NCI-H2081 treated with DMSO at 0.1 percent for 48 hours (cell line): Measurements from ENCODE around the gene PC.
"Not testable (repeated sequence)": the region's sequence is repeated elsewhere in the genome, so short reads cannot be mapped to it uniquely, and the experiment has no call there.

ENCODE experiments used
- DNase-seq: peaks from one replicate; lab custom pipeline; 2025; lab: John Stamatoyannopoulos, UW

PC gene, protein sequence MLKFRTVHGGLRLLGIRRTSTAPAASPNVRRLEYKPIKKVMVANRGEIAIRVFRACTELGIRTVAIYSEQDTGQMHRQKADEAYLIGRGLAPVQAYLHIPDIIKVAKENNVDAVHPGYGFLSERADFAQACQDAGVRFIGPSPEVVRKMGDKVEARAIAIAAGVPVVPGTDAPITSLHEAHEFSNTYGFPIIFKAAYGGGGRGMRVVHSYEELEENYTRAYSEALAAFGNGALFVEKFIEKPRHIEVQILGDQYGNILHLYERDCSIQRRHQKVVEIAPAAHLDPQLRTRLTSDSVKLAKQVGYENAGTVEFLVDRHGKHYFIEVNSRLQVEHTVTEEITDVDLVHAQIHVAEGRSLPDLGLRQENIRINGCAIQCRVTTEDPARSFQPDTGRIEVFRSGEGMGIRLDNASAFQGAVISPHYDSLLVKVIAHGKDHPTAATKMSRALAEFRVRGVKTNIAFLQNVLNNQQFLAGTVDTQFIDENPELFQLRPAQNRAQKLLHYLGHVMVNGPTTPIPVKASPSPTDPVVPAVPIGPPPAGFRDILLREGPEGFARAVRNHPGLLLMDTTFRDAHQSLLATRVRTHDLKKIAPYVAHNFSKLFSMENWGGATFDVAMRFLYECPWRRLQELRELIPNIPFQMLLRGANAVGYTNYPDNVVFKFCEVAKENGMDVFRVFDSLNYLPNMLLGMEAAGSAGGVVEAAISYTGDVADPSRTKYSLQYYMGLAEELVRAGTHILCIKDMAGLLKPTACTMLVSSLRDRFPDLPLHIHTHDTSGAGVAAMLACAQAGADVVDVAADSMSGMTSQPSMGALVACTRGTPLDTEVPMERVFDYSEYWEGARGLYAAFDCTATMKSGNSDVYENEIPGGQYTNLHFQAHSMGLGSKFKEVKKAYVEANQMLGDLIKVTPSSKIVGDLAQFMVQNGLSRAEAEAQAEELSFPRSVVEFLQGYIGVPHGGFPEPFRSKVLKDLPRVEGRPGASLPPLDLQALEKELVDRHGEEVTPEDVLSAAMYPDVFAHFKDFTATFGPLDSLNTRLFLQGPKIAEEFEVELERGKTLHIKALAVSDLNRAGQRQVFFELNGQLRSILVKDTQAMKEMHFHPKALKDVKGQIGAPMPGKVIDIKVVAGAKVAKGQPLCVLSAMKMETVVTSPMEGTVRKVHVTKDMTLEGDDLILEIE

GRCh38 chr11:66958232-66958955 lies at the start of gene PC:
TSS of gene PC (minus strand) at chr11:66958383. CDS start at chr11:66872159, 86,224 bp downstream.
- peak; percentile 96 for DNase-seq

GRCh38 chr11:67007126-67007525 lies 48.9 kb upstream of the PC start:
- no peak for DNase-seq

- no peak for DNase-seq
These were observed 48.1 kb upstream of the PC start for GRCh38 chr11:67006029-67006884.

DNA sequence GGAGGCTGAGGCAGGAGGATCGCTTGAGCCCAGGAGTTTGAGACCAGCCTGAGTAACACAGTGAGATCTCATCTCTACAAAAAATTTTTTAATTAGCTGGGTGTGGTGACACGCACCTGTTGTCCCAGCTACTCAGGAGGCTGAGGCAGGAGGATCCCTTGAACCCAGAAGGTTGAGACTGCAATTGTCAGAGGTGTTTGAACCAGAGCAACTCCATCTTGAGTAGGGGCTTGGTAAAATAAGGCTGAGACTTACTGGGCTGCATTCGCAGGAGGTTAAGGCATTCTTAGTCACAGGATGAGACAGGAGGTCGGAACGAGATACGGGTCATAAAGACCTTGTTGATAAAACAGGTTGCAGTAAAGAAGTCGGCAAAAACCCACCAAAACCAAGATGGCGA lies 47.0 kb upstream of the PC start:
- not testable (repeated sequence) for DNase-seq

- DNase-seq, result no peak
These were observed 44.8 kb upstream of the PC start for GRCh38 chr11:67002921-67003411.

- no peak for DNase-seq
These were observed 44.2 kb upstream of the PC start for GRCh38 chr11:67002297-67002913.

DNA sequence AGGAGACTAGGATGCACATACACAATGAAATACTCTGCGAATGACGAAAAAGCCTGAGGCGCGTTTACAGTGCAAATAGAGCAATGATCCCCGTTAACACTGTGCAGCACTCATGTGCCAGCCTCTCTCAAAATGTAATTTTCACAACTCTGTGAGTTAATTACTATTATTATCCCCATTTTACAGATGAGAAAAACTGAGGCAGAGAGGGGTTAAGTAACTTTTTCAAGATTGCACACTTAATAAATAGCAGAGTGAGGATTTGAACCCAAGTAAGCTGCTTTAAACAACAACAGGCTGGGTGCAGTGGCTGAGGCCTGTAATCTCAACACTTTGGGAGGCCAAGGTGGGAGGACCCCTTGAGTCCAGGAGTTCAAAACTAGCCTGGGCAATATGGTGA lies 43.1 kb upstream of the PC start:
- DNase-seq, result no peak

DNA sequence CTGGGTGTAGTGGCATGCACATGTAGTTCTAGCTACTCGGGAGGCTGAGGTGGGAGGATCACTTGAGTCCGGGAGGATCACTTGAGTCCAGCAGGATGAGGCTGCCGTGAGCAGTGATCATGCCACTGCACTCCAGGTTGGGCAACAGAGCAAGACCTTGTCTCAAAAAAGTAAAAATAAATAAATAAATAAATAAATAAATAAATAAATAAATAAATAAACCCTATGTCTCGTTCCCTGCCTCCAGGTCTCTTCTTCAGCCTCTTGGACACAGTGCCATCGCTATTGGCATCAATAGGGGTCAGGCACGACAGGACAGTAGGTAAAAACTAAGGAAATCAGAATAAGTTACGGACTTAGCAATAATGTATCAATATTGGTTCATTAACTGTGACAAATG lies 41.4 kb upstream of the PC start:
- no peak for DNase-seq

DNA sequence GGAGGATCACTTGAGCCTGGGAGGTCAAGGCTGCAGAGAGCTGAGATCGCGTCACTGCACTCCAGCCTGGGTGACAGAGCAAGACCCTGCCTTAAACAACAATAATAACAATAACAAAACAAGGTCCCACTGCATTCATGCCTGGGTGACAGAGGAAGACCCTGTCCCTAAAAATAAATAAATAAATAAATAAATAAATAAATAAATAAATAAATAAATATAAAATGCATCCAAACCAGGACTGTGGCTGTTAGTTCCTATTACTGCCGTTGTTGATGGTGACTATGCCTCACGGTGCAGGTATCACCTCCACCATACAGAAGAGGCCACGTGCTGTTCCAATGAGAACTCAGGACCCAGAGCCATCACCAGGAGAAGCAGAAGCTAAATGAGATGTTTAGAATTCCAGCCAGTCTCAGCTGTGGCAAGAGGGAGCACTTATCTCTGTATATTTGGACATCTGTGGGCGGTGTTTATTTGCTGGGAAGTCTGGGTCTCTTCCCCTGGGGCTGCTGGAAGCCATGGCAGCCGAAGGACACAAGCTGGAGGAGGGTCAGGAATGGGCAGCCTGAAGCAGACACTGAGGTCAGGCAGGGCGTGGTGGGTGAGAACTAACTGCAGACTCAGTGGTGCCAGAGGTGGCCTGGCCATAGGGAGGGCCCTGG lies 38.6 kb upstream of the PC start:
- DNase-seq, result no peak

- DNase-seq, result no peak
These were observed 33.9 kb upstream of the PC start for GRCh38 chr11:66992041-66992440.

GRCh38 chr11:66989360-66989759 lies 31.2 kb upstream of the PC start:
- DNase-seq, result not testable (repeated sequence)

DNA sequence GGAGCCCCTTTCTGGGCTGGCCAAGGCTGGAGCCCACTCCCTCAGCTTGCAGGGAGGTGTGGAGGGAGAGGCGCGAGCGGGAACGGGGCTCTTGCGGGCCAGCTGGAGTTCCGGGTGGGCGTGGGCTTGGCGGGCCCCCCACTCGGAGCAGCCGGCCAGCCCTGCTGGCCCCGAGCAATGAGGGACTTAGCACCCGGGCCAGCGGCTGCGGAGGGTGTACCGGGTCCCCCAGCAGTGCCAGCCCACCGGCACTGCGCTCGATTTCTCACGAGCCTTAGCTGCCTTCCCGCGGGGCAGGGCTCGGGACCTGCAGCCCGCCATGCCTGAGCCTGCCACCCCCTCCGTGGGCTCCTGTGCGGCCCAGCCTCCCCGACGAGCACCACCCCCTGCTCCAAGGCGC lies 30.6 kb upstream of the PC start:
- not testable (repeated sequence) for DNase-seq

DNA sequence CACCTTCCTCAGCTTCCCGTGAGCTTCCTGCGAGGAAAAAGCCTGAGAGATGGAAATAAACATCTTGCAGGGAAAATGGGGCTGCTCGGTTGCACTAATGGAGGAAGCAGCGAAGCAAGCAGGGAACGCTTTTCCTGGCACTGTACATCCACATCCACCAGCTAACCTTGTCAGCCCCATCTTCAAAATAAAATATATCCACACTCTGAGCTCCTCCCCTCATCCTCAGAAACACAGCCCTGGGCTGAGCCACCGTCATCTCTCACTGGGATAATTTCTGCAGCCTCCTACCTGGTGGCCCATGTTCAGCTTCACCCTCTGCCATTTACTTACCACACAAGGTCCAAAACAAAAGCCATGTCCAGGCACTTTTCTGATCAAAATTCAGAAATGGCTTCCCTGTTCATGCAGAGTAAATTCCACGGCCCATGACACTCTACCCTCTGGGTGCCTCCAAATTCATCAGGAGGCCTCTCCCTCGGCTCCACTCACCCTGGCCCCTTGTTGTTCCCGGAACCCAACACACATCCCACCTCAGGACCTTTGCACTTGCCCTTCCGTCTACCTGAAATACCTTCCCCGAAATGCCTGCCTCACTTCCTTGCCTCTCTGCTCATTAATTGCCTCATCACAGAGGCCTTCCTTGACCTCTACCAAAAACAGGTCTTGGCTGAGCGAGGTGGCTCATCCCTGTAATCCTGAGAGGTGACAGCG lies 29.9 kb upstream of the PC start:
- no peak for DNase-seq

- no peak for DNase-seq
These were observed 29.0 kb upstream of the PC start for GRCh38 chr11:66987158-66987620.

GRCh38 chr11:66986178-66986545 lies 28.0 kb upstream of the PC start:
- no peak for DNase-seq

GRCh38 chr11:66985508-66986177 lies 27.5 kb upstream of the PC start:
- no peak for DNase-seq

GRCh38 chr11:66983275-66983924 lies 25.2 kb upstream of the PC start:
- no peak for DNase-seq
